DMS114 treated with DMSO at 0.1 percent for 48 hours (cell line): ENCODE measurements around the gene CLTRN.
"Not testable (repeated sequence)": the region's sequence is repeated elsewhere in the genome, so short reads cannot be mapped to it uniquely, and the experiment has no call there.

Source experiments
- DNase-seq: peaks from one replicate; lab custom pipeline; 2025; ENCODE audit not compliant: unreplicated experiment; lab: John Stamatoyannopoulos, UW

The CLTRN gene, protein sequence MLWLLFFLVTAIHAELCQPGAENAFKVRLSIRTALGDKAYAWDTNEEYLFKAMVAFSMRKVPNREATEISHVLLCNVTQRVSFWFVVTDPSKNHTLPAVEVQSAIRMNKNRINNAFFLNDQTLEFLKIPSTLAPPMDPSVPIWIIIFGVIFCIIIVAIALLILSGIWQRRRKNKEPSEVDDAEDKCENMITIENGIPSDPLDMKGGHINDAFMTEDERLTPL

GRCh38 chrX:15664487-15665444 is at the start of gene CLTRN:
Gene CLTRN, minus strand, starts transcription at chrX:15664805. Its CDS starts 30 bp downstream, at chrX:15664775.
- DNase-seq = no peak

- not testable (repeated sequence) for DNase-seq
Measured at GRCh38 chrX:15704273-15704672, 39.7 kb upstream of the CLTRN start.

- not testable (repeated sequence) for DNase-seq
Measured at GRCh38 chrX:15703809-15704208, 39.2 kb upstream of the CLTRN start.

- no peak for DNase-seq
Measured at GRCh38 chrX:15702488-15703371, 38.1 kb upstream of the CLTRN start.

GRCh38 chrX:15696516-15696915 is 31.9 kb upstream of the CLTRN start:
- DNase-seq = no peak

- DNase-seq = no peak
Measured at GRCh38 chrX:15694941-15695451, 30.4 kb upstream of the CLTRN start.

DNA sequence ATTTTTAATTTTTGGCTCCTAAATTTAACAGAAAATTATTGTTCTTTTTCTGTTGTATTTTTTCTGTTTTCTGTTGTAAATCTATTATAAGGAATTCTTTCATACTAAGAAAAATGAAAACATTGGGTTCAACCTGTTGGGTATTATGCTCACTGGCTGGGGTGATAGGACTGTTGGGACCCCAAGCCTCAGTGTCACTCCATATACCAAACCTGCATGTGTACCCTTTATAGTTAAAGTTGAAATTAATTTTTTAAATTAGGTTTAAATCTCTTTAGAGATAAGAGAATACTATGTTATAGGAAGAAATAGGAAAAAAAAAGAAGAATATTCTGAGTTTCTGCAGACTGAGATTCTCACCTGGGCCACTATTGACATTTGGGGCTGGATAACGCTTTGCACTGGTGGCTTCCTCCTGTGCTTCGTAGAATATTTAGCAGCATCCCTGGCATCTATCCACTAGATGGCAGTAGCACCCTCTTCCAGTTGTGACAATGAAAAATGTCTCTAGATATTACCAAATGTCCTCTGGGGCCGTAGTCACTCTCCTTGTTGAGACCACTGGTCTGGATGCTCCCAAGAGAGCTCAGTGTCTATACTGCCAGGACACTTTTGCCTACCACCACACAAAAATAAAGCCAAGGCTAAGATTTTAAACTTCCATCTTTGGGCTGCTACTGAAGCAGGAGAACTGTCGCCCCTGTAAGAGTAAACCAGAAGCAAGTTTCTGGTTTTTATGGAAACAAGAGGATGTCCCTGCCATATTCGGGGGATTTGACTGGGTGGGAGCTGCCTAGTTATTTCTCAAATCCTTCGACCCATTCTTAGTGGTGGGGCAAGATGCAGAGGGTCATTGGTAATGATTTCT is 22.4 kb upstream of the CLTRN start:
- peak; percentile 11 for DNase-seq

- DNase-seq = no peak
Measured at GRCh38 chrX:15683193-15683592, 18.6 kb upstream of the CLTRN start.

GRCh38 chrX:15681433-15681832 is 16.8 kb upstream of the CLTRN start:
- DNase-seq = no peak

GRCh38 chrX:15680401-15680800 is 15.8 kb upstream of the CLTRN start:
- DNase-seq = no peak

- no peak for DNase-seq
Measured at GRCh38 chrX:15679246-15679645, 14.6 kb upstream of the CLTRN start.

DNA sequence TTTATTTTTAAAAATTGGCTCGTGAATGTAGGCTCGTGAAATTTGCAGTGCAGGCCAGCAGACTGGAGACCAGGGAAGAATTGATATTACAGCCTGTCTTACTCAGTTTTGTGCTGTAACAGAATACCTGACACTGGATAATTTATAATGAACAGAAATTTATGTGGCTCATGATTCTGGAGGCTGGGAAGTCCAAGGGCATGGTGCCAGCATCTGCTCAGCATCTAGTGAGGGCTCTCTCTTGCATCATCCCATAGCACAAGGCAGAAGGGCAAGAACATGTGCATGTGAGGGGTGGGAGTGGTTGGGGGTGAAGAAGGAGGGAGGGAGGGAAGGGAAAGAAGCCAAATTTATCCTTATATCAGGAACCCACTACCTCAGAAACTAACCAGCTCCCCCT is 13.7 kb upstream of the CLTRN start:
- no peak for DNase-seq

- no peak for DNase-seq
Measured at GRCh38 chrX:15676886-15677285, 12.3 kb upstream of the CLTRN start.

DNA sequence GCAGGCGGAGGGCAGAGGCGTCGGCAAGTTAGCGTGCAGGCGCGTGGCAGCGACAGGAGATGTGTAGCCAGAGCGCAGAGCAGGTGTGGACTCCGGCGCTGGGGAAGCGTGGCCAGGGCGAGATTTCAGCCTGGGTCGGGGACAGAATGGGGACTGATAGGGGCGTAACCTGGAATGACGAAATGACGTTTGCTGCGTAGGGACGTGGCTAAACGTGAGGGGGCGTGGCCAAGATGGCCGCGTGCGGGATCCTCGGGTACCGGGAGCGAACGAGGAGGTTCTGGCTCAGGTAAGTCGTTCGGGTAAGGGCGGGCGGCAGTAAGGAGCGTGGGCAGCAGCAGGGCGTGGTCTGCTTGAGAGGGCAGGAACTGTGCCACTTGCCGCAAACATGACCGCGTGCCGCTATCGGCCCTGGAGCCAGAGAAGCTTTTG is 10.9 kb upstream of the CLTRN start:
- DNase-seq = peak; percentile 79

- DNase-seq = peak; percentile 87
Measured at GRCh38 chrX:15674841-15675489, 10.4 kb upstream of the CLTRN start.

DNA sequence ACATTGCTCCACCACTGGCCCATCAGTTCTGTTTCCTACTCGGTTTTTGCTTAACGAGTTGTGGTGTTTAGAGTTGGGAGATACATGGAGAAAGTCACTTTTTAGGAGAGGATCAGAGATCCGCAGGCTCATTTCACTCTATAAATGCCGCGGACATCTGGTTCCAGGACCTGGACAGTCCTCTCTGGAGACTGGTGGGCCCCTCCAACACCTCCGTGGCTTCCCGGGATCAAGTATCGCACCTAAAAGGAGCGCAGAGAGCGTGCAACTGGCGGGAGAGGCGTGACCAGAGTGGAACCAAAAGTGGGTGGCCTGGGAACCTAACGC is 9.9 kb upstream of the CLTRN start:
- DNase-seq = no peak

GRCh38 chrX:15673970-15674369 is 9.4 kb upstream of the CLTRN start:
- no peak for DNase-seq

DNA sequence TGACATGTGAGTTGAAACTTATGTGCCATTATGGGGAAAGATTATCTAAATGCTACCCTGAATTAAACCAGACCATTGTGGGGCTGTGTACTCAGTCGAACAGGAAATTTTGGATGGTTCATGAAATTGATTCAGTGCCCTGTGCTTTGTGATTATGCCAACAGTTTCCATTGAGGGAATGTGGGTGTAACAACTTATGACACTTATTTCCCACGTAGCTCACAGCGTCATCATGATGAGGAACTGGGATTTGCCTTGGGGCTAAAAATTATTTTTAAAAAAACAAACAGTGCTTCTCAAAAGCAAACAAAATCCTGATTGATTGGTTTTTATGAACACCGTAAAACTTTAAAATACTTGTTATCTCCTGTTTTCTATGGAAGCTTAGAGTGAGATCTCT is 8.3 kb upstream of the CLTRN start:
- DNase-seq = no peak

DNA sequence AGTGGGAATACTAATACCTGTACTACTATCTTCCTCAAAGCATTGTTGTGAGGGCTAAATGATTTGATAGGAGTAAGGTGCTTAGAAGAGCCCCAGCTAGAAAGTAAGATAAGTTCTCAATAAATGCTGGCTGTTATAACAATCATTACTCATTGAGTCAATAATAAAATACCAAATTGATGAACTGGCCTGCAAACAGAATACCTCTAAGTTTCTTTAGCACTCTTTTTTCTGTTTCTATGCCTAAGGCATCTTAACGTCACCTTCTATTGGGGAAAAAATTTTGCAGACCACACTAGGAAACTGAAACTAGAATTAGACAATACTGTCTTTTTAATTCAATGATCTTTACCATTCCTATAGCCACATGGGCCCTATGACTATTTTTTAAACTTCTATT is 1.2 kb downstream of the CLTRN start:
- no peak for DNase-seq

- not testable (repeated sequence) for DNase-seq
Measured at GRCh38 chrX:15654804-15655203, 9.8 kb downstream of the CLTRN start.
